PC-3 (cell line): Measurements from ENCODE around the gene PLAA. TPM values are rescaled to one million over a fixed set of nuclear protein-coding genes. Genes with fewer than 3 reads are reported as not detected.

ENCODE experiments used
- ATAC-seq: fragments of 200-7000 bp; cut with Tn5 transposase; 2 replicates; pipeline ENCODE4 v1.9.1; 2020; ENCODE audit warnings: mild to moderate bottlenecking, moderate library complexity
- BruUV-seq: library from RNA; stranded (reverse); fragments of 400-500 nt; replicated peaks from 2 replicates; lab custom pipeline; 2021; lab: Mats Ljungman, UMichigan
- CTCF ChIA-PET: fragments of 300-600 bp; sonication (Branson Sonifier 250); formaldehyde crosslinking; loops from one replicate; lab custom pipeline; 2022; ENCODE audit warnings: antibody characterized with exemption; lab: Charles Lee
- POLR2A ChIA-PET: fragments of 300-600 bp; sonication (Branson Sonifier 250); formaldehyde crosslinking; loops from one replicate; lab custom pipeline; 2022; ENCODE audit warnings: antibody characterized with exemption; ENCODE audit not compliant: unreplicated experiment; lab: Charles Lee
- DNase-seq: peaks from one replicate; pipeline ENCODE4 v3.0.0-alpha.2; 2015
- H2AFZ ChIP-seq: fragments of 300-600 bp; sonication (generic); 2 replicates; pipeline ENCODE4 v1.6.0; 2016; ENCODE audit warnings: antibody characterized with exemption, low read length
- H3F3A ChIP-seq: fragments of 300-600 bp; sonication (generic); one replicate; pipeline ENCODE4 v1.6.0; 2017; ENCODE audit warnings: antibody characterized with exemption, low read length, control low read depth, mild to moderate bottlenecking; ENCODE audit not compliant: unreplicated experiment
- H3K27ac ChIP-seq: fragments of 300-600 bp; sonication (generic); 2 replicates; pipeline ENCODE4 v1.5.1; 2016; ENCODE audit warnings: mild to moderate bottlenecking, low read length
- H3K27me3 ChIP-seq: fragments of 300-600 bp; sonication (generic); 2 replicates; pipeline ENCODE4 v1.6.1; 2016; ENCODE audit warnings: low read length, mixed read lengths
- H3K36me3 ChIP-seq: fragments of 300-600 bp; sonication (generic); 2 replicates; pipeline ENCODE4 v1.6.1; 2016; ENCODE audit warnings: low read depth, mixed run types, low read length, mixed read lengths
- H3K4me1 ChIP-seq: fragments of 300-600 bp; sonication (generic); 2 replicates; pipeline ENCODE4 v1.5.1; 2016; ENCODE audit warnings: low read length; ENCODE audit not compliant: insufficient read depth
- H3K4me2 ChIP-seq: fragments of 300-600 bp; sonication (generic); 2 replicates; pipeline ENCODE4 v1.6.0; 2016; ENCODE audit warnings: low read length
- H3K4me3 ChIP-seq: fragments of 300-600 bp; sonication (generic); 2 replicates; pipeline ENCODE4 v1.5.1; 2016; ENCODE audit warnings: mild to moderate bottlenecking, low read length, mixed read lengths
- H3K79me2 ChIP-seq: fragments of 300-600 bp; sonication (generic); 2 replicates; pipeline ENCODE4 v1.6.1; 2017; ENCODE audit warnings: low read length, mixed read lengths
- H3K9ac ChIP-seq: fragments of 300-600 bp; sonication (generic); 2 replicates; pipeline ENCODE4 v1.6.0; 2016; ENCODE audit warnings: mild to moderate bottlenecking, low read length
- H3K9me2 ChIP-seq: fragments of 300-600 bp; sonication (generic); replicated peaks from 2 replicates; pipeline ENCODE4 v1.6.1; 2016; ENCODE audit warnings: mixed run types, low read length, mixed read lengths
- H3K9me3 ChIP-seq: fragments of 300-600 bp; sonication (generic); 2 replicates; pipeline ENCODE4 v1.6.1; 2016; ENCODE audit warnings: low read length, mixed read lengths
- H4K20me1 ChIP-seq: fragments of 300-600 bp; sonication (generic); 2 replicates; pipeline ENCODE4 v1.6.1; 2016; ENCODE audit warnings: low read length, mixed read lengths
- EZH2 ChIP-seq: fragments of 300-600 bp; sonication (generic); IDR thresholded peaks from one replicate; pipeline ENCODE4 v1.6.1; 2017; ENCODE audit warnings: antibody characterized with exemption, mild to moderate bottlenecking, low read length; ENCODE audit not compliant: unreplicated experiment
- EZH2phosphoT487 ChIP-seq: fragments of 300-600 bp; sonication (generic); IDR thresholded peaks from 2 replicates; pipeline ENCODE4 v1.6.1; 2018; ENCODE audit warnings: mild to moderate bottlenecking, antibody characterized with exemption, low read length, borderline replicate concordance
- intact Hi-C: fragments of 100-400 bp; cut with micrococcal nuclease; formaldehyde crosslinking; loops from 2 replicates; pipeline ENCODE4 v1.9.0; 2023
- total RNA-seq: library from RNA; depleted of rRNA; stranded (reverse); fragments of >200 nt; gene quantifications from 2 replicates; pipeline ENCODE4 v1.2.3, GENCODE V29; 2014
- TF ChIP-seq, protein P1 (sequence below): fragments of 300-600 bp; sonication (generic); conservative IDR thresholded peaks from 2 replicates; pipeline ENCODE4 v1.5.1; 2017; ENCODE audit warnings: antibody characterized with exemption, low read depth, mild to moderate bottlenecking, low read length

PLAA gene
- total RNA-seq, 1 experiment from 2014 or later = 34.6 TPM

DNA sequence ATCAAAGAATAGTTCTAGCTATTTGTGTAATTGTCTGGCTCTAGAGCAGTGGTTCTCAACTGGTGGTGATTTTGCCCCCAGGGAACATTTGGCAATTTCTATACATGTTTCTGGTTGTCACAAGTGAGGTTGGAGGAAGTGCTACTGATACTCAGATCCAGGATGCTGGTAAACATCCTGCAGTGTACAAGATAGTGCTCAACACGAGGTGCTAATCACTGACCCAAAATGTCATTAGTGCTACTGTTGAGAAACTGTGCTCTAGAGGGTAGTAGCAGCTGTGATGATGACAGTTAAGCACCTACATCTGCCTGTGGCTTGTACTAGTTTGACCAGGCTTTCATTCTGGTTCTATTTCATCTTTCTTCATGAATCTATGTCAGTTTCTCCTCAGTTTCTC is 36.3 kb upstream of the PLAA start:
- no TSS peak for BruUV-seq
- Histone ChIP-seq H3K4me3 (no peak overlapping the region), H3K36me3 (no peaks in the 10 kb centered on the region), H3K9ac (no peak overlapping the region), H3F3A (no peaks in the 10 kb centered on the region), H3K27ac (no peak overlapping the region), H3K79me2 (no peaks in the 10 kb centered on the region), H3K9me3 (no peaks in the 10 kb centered on the region), H3K27me3 (no peaks in the 10 kb centered on the region), H3K9me2 (no peaks in the 10 kb centered on the region), H2AFZ (no peak overlapping the region), H3K4me2 (no peak overlapping the region), H3K4me1 (no peaks in the 10 kb centered on the region), H4K20me1 (no peaks in the 10 kb centered on the region)
- no peak for DNase-seq
- TF ChIP-seq EZH2 (no peak), EZH2phosphoT487 (no peak)
- TF ChIP-seq, protein P1, sequence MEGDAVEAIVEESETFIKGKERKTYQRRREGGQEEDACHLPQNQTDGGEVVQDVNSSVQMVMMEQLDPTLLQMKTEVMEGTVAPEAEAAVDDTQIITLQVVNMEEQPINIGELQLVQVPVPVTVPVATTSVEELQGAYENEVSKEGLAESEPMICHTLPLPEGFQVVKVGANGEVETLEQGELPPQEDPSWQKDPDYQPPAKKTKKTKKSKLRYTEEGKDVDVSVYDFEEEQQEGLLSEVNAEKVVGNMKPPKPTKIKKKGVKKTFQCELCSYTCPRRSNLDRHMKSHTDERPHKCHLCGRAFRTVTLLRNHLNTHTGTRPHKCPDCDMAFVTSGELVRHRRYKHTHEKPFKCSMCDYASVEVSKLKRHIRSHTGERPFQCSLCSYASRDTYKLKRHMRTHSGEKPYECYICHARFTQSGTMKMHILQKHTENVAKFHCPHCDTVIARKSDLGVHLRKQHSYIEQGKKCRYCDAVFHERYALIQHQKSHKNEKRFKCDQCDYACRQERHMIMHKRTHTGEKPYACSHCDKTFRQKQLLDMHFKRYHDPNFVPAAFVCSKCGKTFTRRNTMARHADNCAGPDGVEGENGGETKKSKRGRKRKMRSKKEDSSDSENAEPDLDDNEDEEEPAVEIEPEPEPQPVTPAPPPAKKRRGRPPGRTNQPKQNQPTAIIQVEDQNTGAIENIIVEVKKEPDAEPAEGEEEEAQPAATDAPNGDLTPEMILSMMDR = no peak
- ChIA-PET POLR2A (no interaction called here), CTCF (no interaction called here)
- no peak for ATAC-seq
- intact Hi-C loops = no loop called here

DNA sequence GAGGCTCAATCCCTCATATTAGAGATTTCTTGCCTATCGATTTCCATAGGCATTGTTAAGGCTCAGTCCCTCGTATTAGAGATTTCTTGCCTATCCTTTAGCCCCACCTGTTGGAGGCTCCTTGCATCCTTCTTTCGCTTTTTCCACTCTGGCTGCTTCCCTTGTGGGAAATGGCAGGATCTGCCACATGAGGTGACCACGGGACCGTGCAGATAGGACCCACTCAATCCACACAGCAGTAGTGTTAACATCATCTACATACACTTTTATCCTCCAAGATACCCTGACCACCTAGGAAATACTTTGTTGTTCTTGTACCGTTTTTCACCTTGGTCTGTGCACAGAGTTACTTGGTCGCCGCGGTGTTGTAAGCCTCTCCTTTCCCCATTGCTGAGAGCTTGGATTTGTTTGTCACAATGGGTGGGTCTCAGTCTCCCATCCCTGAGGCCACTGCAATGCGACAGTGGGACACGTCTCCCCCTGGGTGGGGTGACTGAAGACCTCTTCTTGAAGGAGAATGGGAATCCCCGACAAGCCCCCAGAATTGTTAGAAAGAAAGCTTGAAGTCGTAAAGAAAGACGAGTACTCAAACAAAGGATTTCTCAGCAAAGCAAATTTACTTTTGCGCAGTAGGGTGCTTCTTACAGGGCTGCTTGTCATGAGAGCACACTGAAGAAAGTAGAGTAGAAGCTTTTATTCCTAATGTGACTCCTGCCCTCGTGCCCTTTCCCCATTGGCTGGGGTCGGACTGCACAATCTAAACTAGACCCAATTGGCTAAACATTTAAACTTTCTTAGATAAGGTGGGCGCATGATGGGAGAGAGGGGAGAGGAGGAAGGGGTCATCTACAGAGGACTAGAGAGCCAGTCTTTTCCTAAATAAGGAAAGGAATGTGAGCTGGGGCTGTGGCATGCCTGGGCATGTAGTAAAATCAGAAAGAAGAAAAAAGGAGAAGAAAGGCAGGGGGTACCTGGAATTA is 29.0 kb upstream of the PLAA start:
- no peaks in the 10 kb centered on the region for H4K20me1 ChIP-seq
- TF ChIP-seq, protein P1 = peak; percentile 56
- TF ChIP-seq EZH2phosphoT487 (no peak), EZH2 (no peak)
- H3K79me2 ChIP-seq = no peaks in the 10 kb centered on the region
- POLR2A ChIA-PET = no interaction called here
- ATAC-seq = no peak; the same call in 1 of the 2 replicates
- H3K9ac ChIP-seq = no peak overlapping the region
- H3K9me3 ChIP-seq = no peaks in the 10 kb centered on the region
- peak; percentile 47 for DNase-seq
- no peaks in the 10 kb centered on the region for H3K27me3 ChIP-seq
- intact Hi-C loops = loop anchor here (10.0 kb wide), 1 partner anchor 231 kb away; no protein-coding TSS in a partner anchor
- no peak overlapping the region for H3K4me3 ChIP-seq
- CTCF ChIA-PET = no interaction called here
- no peaks in the 10 kb centered on the region for H3K9me2 ChIP-seq
- no peaks in the 10 kb centered on the region for H3F3A ChIP-seq
- H2AFZ ChIP-seq = no peak overlapping the region
- no peak overlapping the region for H3K27ac ChIP-seq
- H3K36me3 ChIP-seq = no peaks in the 10 kb centered on the region
- no peaks in the 10 kb centered on the region for H3K4me1 ChIP-seq
- no TSS peak for BruUV-seq
- H3K4me2 ChIP-seq = no peak overlapping the region

DNA sequence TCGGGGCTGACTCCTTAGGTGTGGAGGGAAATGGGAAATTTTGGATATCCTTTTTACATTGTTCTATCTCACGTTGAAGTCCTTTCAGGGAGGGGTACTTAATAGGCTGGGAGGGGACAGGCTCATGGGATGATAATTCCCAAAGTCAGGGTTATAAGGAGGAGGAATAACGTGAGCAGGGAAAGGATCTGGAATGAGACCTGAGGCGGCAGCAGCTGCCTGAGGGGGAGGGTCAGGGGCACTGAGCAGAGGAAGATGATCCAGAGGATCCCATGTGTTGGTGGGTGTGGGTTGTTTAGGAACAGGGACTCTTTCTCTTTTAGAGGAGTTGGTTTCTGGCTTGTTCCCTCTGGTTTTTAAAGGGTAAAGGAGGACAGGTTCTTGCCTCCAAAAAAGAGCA is 27.9 kb upstream of the PLAA start:
- ChIA-PET POLR2A (no interaction called here), CTCF (no interaction called here)
- BruUV-seq = no TSS peak

More for the DNA sequence above, 27.9 kb upstream of the PLAA start:
- Histone ChIP-seq H3K27ac (no peak overlapping the region), H3K4me2 (no peak overlapping the region), H2AFZ (no peak overlapping the region), H3K9me3 (no peaks in the 10 kb centered on the region), H3K4me1 (no peaks in the 10 kb centered on the region), H3K79me2 (no peaks in the 10 kb centered on the region), H3K9me2 (no peaks in the 10 kb centered on the region), H3K36me3 (no peaks in the 10 kb centered on the region), H3K4me3 (no peak overlapping the region), H4K20me1 (no peaks in the 10 kb centered on the region), H3K9ac (no peak overlapping the region), H3F3A (no peaks in the 10 kb centered on the region), H3K27me3 (no peaks in the 10 kb centered on the region)
- DNase-seq = no peak
- TF ChIP-seq EZH2 (no peak), EZH2phosphoT487 (no peak)
- TF ChIP-seq, protein P1 = no peak
- ATAC-seq = no peak
- intact Hi-C loops = loop anchor here (10.0 kb wide), 1 partner anchor 230 kb away; no protein-coding TSS in a partner anchor
